ENCODE results near the gene CRISP1. TPM values are rescaled to one million over a fixed set of nuclear protein-coding genes. Genes with fewer than 3 reads are reported as not detected.

The CRISP1 gene
- total and polyA plus RNA-seq, 9 of the 15 experiments (the other 6 are each of a cell fraction or from before 2014, with no cell fraction given) = not detected

DNA sequence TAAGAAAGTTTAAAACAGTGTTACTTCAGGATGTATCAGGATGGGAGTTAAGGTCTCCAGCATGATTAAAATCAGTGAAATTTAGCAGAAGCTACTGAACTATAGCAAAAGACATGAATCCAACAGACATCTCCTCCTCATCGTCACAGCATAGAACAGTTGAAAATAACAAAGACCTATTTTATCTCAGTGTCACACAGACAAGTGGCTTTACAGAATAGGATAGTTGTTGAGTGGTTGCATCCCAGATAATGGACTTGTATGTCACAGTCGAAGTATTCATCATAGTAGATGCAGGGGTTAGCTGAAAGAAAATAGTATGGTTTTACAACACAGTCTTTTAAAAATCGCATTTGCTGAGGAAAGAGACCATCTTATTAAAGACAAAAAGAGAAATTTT is 31.2 kb downstream of the CRISP1 start:
- no TSS peak for BruUV-seq (replicated peaks)
- Histone ChIP-seq H3K4me1 (replicated peaks in 1 of 2; ENCODE audit: control insufficient read depth in 2 of 2, insufficient read depth in 2 of 2, low read length in 2 of 2) (peaks cover 0 to 8% of the 10 kb centered on the region in 2 experiments; a peak in 2 of 5 replicates), H3K9me3 (replicated peaks; ENCODE audit: control insufficient read depth, insufficient read depth, low read depth, low read length) (no peaks in the 10 kb centered on the region), H3K9ac (ENCODE audit: insufficient read depth in 1 of 2, low read depth in 2 of 2, low read length in 2 of 2) (no peak overlapping the region), H3K36me3 (ENCODE audit: control insufficient read depth, insufficient read depth, low read length) (no peaks in the 10 kb centered on the region), H3K79me2 (ENCODE audit: control insufficient read depth, insufficient read depth, low read length) (no peaks in the 10 kb centered on the region), H4K20me1 (replicated peaks; ENCODE audit: control insufficient read depth, insufficient read depth, low read length) (no peaks in the 10 kb centered on the region), H3K27me3 (ENCODE audit: control insufficient read depth in 2 of 2, insufficient read depth in 2 of 2, low read length in 2 of 2) (no peaks in the 10 kb centered on the region), H3K4me3 (no peak overlapping the region), H3K9me1 (ENCODE audit: control insufficient read depth, insufficient read depth, low read length) (no peaks in the 10 kb centered on the region), H3K27ac (ENCODE audit: extremely low read depth, low read depth, low read length) (no peak overlapping the region), H2AFZ (ENCODE audit: low read depth, low read length) (peak overlapping the region; percentile 15; the same call in 1 of the 2 replicates), H3K4me2 (ENCODE audit: insufficient read depth, low read length) (no peak overlapping the region; the same call in 1 of the 2 replicates)
- WGBS (ENCODE audit: insufficient coverage, low coverage, missing lambda C conversion rate) = 17% methylated on average over 3 of the region's 3 CpGs
- ATAC-seq (peak; percentile 53), DNase-seq (ENCODE audit: extremely low read depth in 1 of 4, low spot score in 3 of 4) (peak in 1 of 4 experiments; percentile 32), FAIRE-seq (peak; percentile 37)
- TF ChIP-seq SPI1 (IDR thresholded peaks at IDR 0.05; ENCODE audit: borderline replicate concordance, low read depth, low read length) = no peak
- no peak for TF ChIP-seq CREB1 (IDR thresholded peaks at IDR 0.05)
- no peak for TF ChIP-seq CREB1 (CRISPR knock-in tag; IDR thresholded peaks at IDR 0.05)
- TF ChIP-seq, protein P1, sequence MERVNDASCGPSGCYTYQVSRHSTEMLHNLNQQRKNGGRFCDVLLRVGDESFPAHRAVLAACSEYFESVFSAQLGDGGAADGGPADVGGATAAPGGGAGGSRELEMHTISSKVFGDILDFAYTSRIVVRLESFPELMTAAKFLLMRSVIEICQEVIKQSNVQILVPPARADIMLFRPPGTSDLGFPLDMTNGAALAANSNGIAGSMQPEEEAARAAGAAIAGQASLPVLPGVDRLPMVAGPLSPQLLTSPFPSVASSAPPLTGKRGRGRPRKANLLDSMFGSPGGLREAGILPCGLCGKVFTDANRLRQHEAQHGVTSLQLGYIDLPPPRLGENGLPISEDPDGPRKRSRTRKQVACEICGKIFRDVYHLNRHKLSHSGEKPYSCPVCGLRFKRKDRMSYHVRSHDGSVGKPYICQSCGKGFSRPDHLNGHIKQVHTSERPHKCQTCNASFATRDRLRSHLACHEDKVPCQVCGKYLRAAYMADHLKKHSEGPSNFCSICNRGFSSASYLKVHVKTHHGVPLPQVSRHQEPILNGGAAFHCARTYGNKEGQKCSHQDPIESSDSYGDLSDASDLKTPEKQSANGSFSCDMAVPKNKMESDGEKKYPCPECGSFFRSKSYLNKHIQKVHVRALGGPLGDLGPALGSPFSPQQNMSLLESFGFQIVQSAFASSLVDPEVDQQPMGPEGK (CRISPR knock-in tag; IDR thresholded peaks at IDR 0.05; ENCODE audit: borderline replicate concordance) = no peak
- TF ChIP-seq SAFB2 (IDR thresholded peaks at IDR 0.05; ENCODE audit: borderline replicate concordance, low read depth, low read length, severe bottlenecking) = no peak
- 0 out of 2 replicates have a peak, but pooled peaks have one; percentile 16 for TF ChIP-seq TAL1 (IDR thresholded peaks at IDR 0.05)
- TF ChIP-seq CEBPB (tag; IDR thresholded peaks at IDR 0.05) = no peak
- TF ChIP-seq, protein P2, sequence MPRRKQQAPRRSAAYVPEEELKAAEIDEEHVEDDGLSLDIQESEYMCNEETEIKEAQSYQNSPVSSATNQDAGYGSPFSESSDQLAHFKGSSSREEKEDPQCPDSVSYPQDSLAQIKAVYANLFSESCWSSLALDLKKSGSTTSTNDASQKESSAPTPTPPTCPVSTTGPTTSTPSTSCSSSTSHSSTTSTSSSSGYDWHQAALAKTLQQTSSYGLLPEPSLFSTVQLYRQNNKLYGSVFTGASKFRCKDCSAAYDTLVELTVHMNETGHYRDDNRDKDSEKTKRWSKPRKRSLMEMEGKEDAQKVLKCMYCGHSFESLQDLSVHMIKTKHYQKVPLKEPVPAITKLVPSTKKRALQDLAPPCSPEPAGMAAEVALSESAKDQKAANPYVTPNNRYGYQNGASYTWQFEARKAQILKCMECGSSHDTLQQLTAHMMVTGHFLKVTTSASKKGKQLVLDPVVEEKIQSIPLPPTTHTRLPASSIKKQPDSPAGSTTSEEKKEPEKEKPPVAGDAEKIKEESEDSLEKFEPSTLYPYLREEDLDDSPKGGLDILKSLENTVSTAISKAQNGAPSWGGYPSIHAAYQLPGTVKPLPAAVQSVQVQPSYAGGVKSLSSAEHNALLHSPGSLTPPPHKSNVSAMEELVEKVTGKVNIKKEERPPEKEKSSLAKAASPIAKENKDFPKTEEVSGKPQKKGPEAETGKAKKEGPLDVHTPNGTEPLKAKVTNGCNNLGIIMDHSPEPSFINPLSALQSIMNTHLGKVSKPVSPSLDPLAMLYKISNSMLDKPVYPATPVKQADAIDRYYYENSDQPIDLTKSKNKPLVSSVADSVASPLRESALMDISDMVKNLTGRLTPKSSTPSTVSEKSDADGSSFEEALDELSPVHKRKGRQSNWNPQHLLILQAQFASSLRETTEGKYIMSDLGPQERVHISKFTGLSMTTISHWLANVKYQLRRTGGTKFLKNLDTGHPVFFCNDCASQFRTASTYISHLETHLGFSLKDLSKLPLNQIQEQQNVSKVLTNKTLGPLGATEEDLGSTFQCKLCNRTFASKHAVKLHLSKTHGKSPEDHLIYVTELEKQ (CRISPR knock-in tag; IDR thresholded peaks at IDR 0.05) = no peak
- TF ChIP-seq, protein P3, sequence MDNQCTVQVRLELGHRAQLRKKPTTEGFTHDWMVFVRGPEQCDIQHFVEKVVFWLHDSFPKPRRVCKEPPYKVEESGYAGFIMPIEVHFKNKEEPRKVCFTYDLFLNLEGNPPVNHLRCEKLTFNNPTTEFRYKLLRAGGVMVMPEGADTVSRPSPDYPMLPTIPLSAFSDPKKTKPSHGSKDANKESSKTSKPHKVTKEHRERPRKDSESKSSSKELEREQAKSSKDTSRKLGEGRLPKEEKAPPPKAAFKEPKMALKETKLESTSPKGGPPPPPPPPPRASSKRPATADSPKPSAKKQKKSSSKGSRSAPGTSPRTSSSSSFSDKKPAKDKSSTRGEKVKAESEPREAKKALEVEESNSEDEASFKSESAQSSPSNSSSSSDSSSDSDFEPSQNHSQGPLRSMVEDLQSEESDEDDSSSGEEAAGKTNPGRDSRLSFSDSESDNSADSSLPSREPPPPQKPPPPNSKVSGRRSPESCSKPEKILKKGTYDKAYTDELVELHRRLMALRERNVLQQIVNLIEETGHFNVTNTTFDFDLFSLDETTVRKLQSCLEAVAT (IDR thresholded peaks at IDR 0.05) = no peak
- no peak for TF ChIP-seq CREBBP (IDR thresholded peaks at IDR 0.05; ENCODE audit: low read depth, low read length)
- TF ChIP-seq TCF3 (CRISPR knock-in tag; IDR thresholded peaks at IDR 0.05) = peak; percentile 48
- TF ChIP-seq CBFA2T3 (IDR thresholded peaks at IDR 0.05) = peak; percentile 51; the same call in 1 of the 2 replicates
- peak; percentile 58; the same call in 1 of the 2 replicates for TF ChIP-seq SOX6 (IDR thresholded peaks at IDR 0.05)
- TF ChIP-seq, protein P4, sequence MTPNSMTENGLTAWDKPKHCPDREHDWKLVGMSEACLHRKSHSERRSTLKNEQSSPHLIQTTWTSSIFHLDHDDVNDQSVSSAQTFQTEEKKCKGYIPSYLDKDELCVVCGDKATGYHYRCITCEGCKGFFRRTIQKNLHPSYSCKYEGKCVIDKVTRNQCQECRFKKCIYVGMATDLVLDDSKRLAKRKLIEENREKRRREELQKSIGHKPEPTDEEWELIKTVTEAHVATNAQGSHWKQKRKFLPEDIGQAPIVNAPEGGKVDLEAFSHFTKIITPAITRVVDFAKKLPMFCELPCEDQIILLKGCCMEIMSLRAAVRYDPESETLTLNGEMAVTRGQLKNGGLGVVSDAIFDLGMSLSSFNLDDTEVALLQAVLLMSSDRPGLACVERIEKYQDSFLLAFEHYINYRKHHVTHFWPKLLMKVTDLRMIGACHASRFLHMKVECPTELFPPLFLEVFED (CRISPR knock-in tag; conservative IDR thresholded peaks at IDR 0.05) = no peak
- TF ChIP-seq ZNF3 (CRISPR knock-in tag; IDR thresholded peaks at IDR 0.05) = no peak
- in situ Hi-C loops (cut with MboI) (no loop called here), intact Hi-C loops (cut with micrococcal nuclease) (no loop called here)
- ChIA-PET CTCF (ENCODE audit: low intra/inter-chr PET ratio) (no interaction called here), POLR2A (interaction anchor here (0.9 kb wide), 1 partner anchor 15 kb away, joined by 3 read pairs; no protein-coding TSS in a partner anchor)

Measured in K562 (cell line).